ENCODE data around the gene POLL.
"Not testable (repeated sequence)": the region's sequence is repeated elsewhere in the genome, so short reads cannot be mapped to it uniquely, and the experiment has no call there.

POLL gene

GRCh38 chr10:101587725-101588653 is at the start of gene POLL, which contains the start of gene DPCD:
Gene POLL, minus strand, starts transcription at chr10:101588257. Its CDS starts 897 bp downstream, at chr10:101587360.
Gene DPCD, plus strand, starts transcription at chr10:101588321. Its CDS starts 16 bp downstream, at chr10:101588337.
- peak; percentile 90 for DNase-seq

- DNase-seq: not testable (repeated sequence)
These were observed 45.5 kb upstream of the POLL start for GRCh38 chr10:101633510-101633909.

GRCh38 chr10:101631821-101632475 is 43.9 kb upstream of the POLL start:
- no peak for DNase-seq

- DNase-seq: no peak
These were observed 42.5 kb upstream of the POLL start for GRCh38 chr10:101630633-101630920.

- no peak for DNase-seq
These were observed 42.0 kb upstream of the POLL start for GRCh38 chr10:101629837-101630632.

- DNase-seq: no peak
These were observed 37.9 kb upstream of the POLL start for GRCh38 chr10:101625821-101626412.

GRCh38 chr10:101624526-101625102 is 36.6 kb upstream of the POLL start:
- DNase-seq: no peak

GRCh38 chr10:101623528-101623927 is 35.5 kb upstream of the POLL start:
- DNase-seq: no peak

- DNase-seq: no peak
These were observed 31.9 kb upstream of the POLL start for GRCh38 chr10:101619983-101620382.

- DNase-seq: no peak
These were observed 30.8 kb upstream of the POLL start for GRCh38 chr10:101618871-101619270.

GRCh38 chr10:101617824-101618568 is 29.9 kb upstream of the POLL start:
- DNase-seq: no peak

- no peak for DNase-seq
These were observed 29.2 kb upstream of the POLL start for GRCh38 chr10:101617102-101617823.

GRCh38 chr10:101616415-101617101 is 28.5 kb upstream of the POLL start:
- no peak for DNase-seq

- DNase-seq: no peak
These were observed 27.6 kb upstream of the POLL start for GRCh38 chr10:101615525-101616116.

GRCh38 chr10:101614663-101615524 is 26.8 kb upstream of the POLL start:
- no peak for DNase-seq

- no peak for DNase-seq
These were observed 25.6 kb upstream of the POLL start for GRCh38 chr10:101613646-101614045.

GRCh38 chr10:101612872-101613271 is 24.8 kb upstream of the POLL start:
- DNase-seq: no peak

- DNase-seq: no peak
These were observed 24.0 kb upstream of the POLL start for GRCh38 chr10:101612086-101612485.

Data from activated CD4-positive, alpha-beta T cell treated with anti-CD3 and anti-CD28 coated beads, Interleukin-2, amount 50 U/mL, for 1 hour (primary cell).